H9 (cell line): ENCODE results near the gene PAFAH1B1. TPM values are rescaled to one million over a fixed set of nuclear protein-coding genes. Genes with fewer than 3 reads are reported as not detected.
A peak's percentile ranks its signal among the peaks of the same experiment; 100 is the strongest.

Source experiments
- DNase-seq: peaks from one replicate; pipeline ENCODE4 v3.0.0-alpha.2; 2017
- H2AFZ ChIP-seq: one replicate; pipeline ENCODE4 v1.6.1; 2013; ENCODE audit warnings: mild to moderate bottlenecking, low read length, control low read depth, moderate library complexity
- H2AK5ac ChIP-seq: 2 replicates; pipeline ENCODE4 v1.6.1; 2013; ENCODE audit warnings: low read length, control low read depth, mixed read lengths; ENCODE audit not compliant: insufficient read length
- H2BK120ac ChIP-seq: one replicate; pipeline ENCODE4 v1.6.1; 2013; ENCODE audit warnings: low read depth, mild to moderate bottlenecking, low read length, control low read depth, inconsistent platforms; ENCODE audit not compliant: poor library complexity, severe bottlenecking
- H2BK12ac ChIP-seq: 2 replicates; pipeline ENCODE4 v1.6.1; 2013; ENCODE audit warnings: low read length, control low read depth, mixed read lengths, low read depth; ENCODE audit not compliant: insufficient read length
- H2BK15ac ChIP-seq: 2 replicates; pipeline ENCODE4 v1.6.1; 2013; ENCODE audit warnings: low read depth, low read length, control low read depth
- H2BK20ac ChIP-seq: one replicate; pipeline ENCODE4 v1.6.1; 2013; ENCODE audit warnings: low read depth, mild to moderate bottlenecking, low read length, control low read depth, inconsistent platforms; ENCODE audit not compliant: poor library complexity, severe bottlenecking
- H2BK5ac ChIP-seq: 2 replicates; pipeline ENCODE4 v1.6.1; 2013; ENCODE audit warnings: low read length, control low read depth, mixed read lengths; ENCODE audit not compliant: insufficient read length
- H3K14ac ChIP-seq: 2 replicates; pipeline ENCODE4 v1.6.1; 2013; ENCODE audit warnings: low read length, control low read depth; ENCODE audit not compliant: insufficient read depth
- H3K18ac ChIP-seq: 2 replicates; pipeline ENCODE4 v1.6.1; 2013; ENCODE audit warnings: low read depth, mild to moderate bottlenecking, mixed read lengths, low read length, control low read depth; ENCODE audit not compliant: insufficient read length
- H3K23ac ChIP-seq: 2 replicates; pipeline ENCODE4 v1.6.1; 2013; ENCODE audit warnings: low read length, control low read depth, mixed read lengths, low read depth; ENCODE audit not compliant: insufficient read length
- H3K23me2 ChIP-seq: 2 replicates; pipeline ENCODE4 v1.6.1; 2013; ENCODE audit warnings: low read depth, mild to moderate bottlenecking, mixed read lengths, low read length, control low read depth; ENCODE audit not compliant: insufficient read length, poor library complexity, severe bottlenecking
- H3K27ac ChIP-seq: 2 replicates; pipeline ENCODE4 v1.5.1; 2013; ENCODE audit warnings: low read length, control low read depth, mixed read lengths, low read depth; ENCODE audit not compliant: insufficient read length
- H3K27me3 ChIP-seq: 2 replicates; pipeline ENCODE4 v1.6.1; 2013; ENCODE audit warnings: low read length, control low read depth, inconsistent platforms; ENCODE audit not compliant: insufficient read depth
- H3K4ac ChIP-seq: 2 replicates; pipeline ENCODE4 v1.6.1; 2013; ENCODE audit warnings: low read depth, mild to moderate bottlenecking, control low read depth, inconsistent platforms, low read length, moderate library complexity
- H3K4me1 ChIP-seq: 2 replicates; pipeline ENCODE4 v1.6.1; 2013; ENCODE audit warnings: low read length, control low read depth, inconsistent platforms; ENCODE audit not compliant: insufficient read depth
- H3K4me2 ChIP-seq: 2 replicates; pipeline ENCODE4 v1.6.1; 2013; ENCODE audit warnings: low read length, control low read depth, mixed read lengths; ENCODE audit not compliant: insufficient read length, insufficient read depth
- H3K56ac ChIP-seq: 2 replicates; pipeline ENCODE4 v1.6.1; 2013; ENCODE audit warnings: low read depth, mild to moderate bottlenecking, mixed read lengths, low read length, control low read depth; ENCODE audit not compliant: insufficient read length
- H3K79me1 ChIP-seq: 2 replicates; pipeline ENCODE4 v1.6.1; 2013; ENCODE audit warnings: low read depth, mild to moderate bottlenecking, moderate library complexity, low read length, control low read depth, inconsistent platforms; ENCODE audit not compliant: insufficient read depth, poor library complexity, severe bottlenecking
- H3K79me2 ChIP-seq: 2 replicates; pipeline ENCODE4 v1.6.1; 2013; ENCODE audit warnings: low read length, control low read depth, inconsistent platforms; ENCODE audit not compliant: insufficient read depth
- H3K9ac ChIP-seq: 2 replicates; pipeline ENCODE4 v1.6.1; 2013; ENCODE audit warnings: low read length, control low read depth, mixed read lengths; ENCODE audit not compliant: insufficient read length; ENCODE audit errors: extremely low read depth
- H3K9me3 ChIP-seq: one replicate; pipeline ENCODE4 v1.6.1; 2013; ENCODE audit warnings: low read depth, low read length, inconsistent platforms; ENCODE audit not compliant: control insufficient read depth
- H3T11ph ChIP-seq: one replicate; pipeline ENCODE4 v1.6.1; 2013; ENCODE audit warnings: mild to moderate bottlenecking, low read length, control low read depth, inconsistent platforms
- H4K20me1 ChIP-seq: one replicate; pipeline ENCODE4 v1.6.1; 2013; ENCODE audit not compliant: control insufficient read depth, insufficient read length, insufficient read depth
- H4K5ac ChIP-seq: 2 replicates; pipeline ENCODE4 v1.6.1; 2013; ENCODE audit warnings: low read depth, mild to moderate bottlenecking, mixed read lengths, low read length, control low read depth; ENCODE audit not compliant: insufficient read length
- H4K8ac ChIP-seq: replicated peaks from 2 replicates; pipeline ENCODE4 v1.6.1; 2013; ENCODE audit warnings: low read length, control low read depth, mixed read lengths, low read depth; ENCODE audit not compliant: insufficient read length
- H4K91ac ChIP-seq: 2 replicates; pipeline ENCODE4 v1.6.1; 2013; ENCODE audit warnings: low read depth, mild to moderate bottlenecking, moderate library complexity, mixed read lengths, low read length, control low read depth; ENCODE audit not compliant: insufficient read length
- H3K27ac Mint-ChIP-seq, 3 experiments: 2 replicates in 2 of 3; 3 replicates in 1 of 3; pipeline ENCODE4 v1.8.0; 2020 to 2021; ENCODE audit warnings: mixed read lengths in 3 of 3, mild to moderate bottlenecking in 1 of 3, moderate library complexity in 1 of 3
- H3K27me3 Mint-ChIP-seq: 2 replicates; pipeline ENCODE4 v1.8.0; 2021; ENCODE audit warnings: low read depth, mild to moderate bottlenecking, moderate library complexity, mixed read lengths
- H3K36me3 Mint-ChIP-seq, 3 experiments: 2 replicates in 2 of 3; 3 replicates in 1 of 3; pipeline ENCODE4 v1.8.0; 2020 to 2021; ENCODE audit warnings: low read depth in 3 of 3, mixed read lengths in 3 of 3; ENCODE audit not compliant: insufficient read depth in 1 of 3
- H3K4me1 Mint-ChIP-seq, 2 experiments: 2 replicates each; pipeline ENCODE4 v1.8.0; 2020; ENCODE audit warnings: mixed read lengths in 2 of 2
- H3K4me3 Mint-ChIP-seq, 2 experiments: 2 replicates in 1 of 2; 3 replicates in 1 of 2; pipeline ENCODE4 v1.8.0; 2020 to 2021; ENCODE audit warnings: mild to moderate bottlenecking in 2 of 2, mixed read lengths in 2 of 2, moderate library complexity in 1 of 2
- H3K9me3 Mint-ChIP-seq, 2 experiments: 2 replicates in 1 of 2; 3 replicates in 1 of 2; pipeline ENCODE4 v1.8.0; 2020; ENCODE audit warnings: mild to moderate bottlenecking in 2 of 2, mixed read lengths in 2 of 2, moderate library complexity in 1 of 2
- WGBS: extraction: QIAGEN DNeasy Blood & Tissue Kit; methylation state at CpG from one replicate; pipeline ENCODE4 v1.1.7; 2013; ENCODE audit warnings: missing lambda C conversion rate, low lambda C conversion rate, mixed read lengths; ENCODE audit not compliant: insufficient read length; ENCODE audit errors: extremely low coverage; 5-methylcytosine and 5-hydroxymethylcytosine counted together
- total RNA-seq: library from RNA; stranded (reverse); gene quantifications from 2 replicates; pipeline ENCODE4 v1.2.1, GENCODE V29; 2021
- TF ChIP-seq, protein P1 (sequence below): fragments of 200-600 bp; sonication (generic); conservative IDR thresholded peaks from 3 replicates; pipeline ENCODE4 v1.8.0; 2021; ENCODE audit warnings: antibody characterized with exemption, mild to moderate bottlenecking

The PAFAH1B1 gene
- total RNA-seq, 1 experiment from 2014 or later, result 134 TPM

DNA sequence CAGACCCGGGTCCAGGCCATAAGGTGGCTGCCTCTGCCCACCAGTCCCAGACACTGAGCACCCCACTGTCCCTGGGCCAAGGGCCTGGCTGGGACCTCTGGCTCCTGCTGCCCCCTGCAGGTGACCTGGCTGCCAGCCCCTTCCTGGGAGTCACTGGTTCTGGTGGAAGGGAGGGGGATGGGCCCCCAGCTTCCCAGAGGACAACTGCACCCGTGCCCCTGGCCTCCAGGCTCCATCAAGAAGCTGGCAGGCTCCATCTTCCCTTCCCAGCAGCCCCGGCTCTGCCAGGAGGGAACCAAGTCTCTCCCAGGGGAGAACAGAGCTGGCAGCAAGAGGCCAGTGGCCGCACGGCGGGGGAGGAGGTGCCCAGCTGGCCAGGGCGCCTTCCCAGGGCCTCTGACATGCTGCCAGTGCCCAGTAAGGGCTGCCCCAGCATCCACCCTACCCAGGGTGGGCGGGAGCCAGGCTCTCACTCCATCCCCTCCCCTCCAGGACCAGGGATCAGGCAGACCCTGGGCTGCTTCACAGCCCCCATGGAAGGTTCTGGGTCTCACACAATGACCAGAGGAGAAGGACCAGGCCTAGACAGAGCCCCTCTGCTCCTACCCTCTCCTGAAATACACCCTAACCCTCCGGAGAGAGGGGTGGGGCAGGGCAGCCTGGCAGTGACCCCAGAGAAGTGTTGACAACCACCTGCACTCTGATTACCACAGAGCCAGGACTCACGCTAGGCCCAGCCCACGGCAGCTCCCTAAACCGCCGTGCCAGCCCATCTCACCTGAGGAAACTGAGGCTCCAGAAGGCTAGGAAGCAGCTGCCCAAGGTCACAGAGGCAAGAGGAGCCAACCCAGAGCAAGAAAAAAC, 114.5 kb downstream of the PAFAH1B1 start:
- Histone ChIP-seq H3K4ac (no peak overlapping the region), H3K79me2 (peaks cover 17% of the 10 kb centered on the region; the same call in 1 of the 2 replicates), H3K27me3 (no peaks in the 10 kb centered on the region; the same call in 1 of the 2 replicates), H3K9ac (no peak overlapping the region), H4K91ac (no peak overlapping the region), H2BK5ac (no peak overlapping the region), H2AK5ac (no peak overlapping the region), H2AFZ (no peak overlapping the region), H3K56ac (no peak overlapping the region), H4K8ac (no peak overlapping the region), H4K5ac (no peak overlapping the region), H3K27ac (no peak overlapping the region), H3K18ac (no peak overlapping the region), H2BK120ac (no peak overlapping the region), H2BK15ac (no peak overlapping the region), H3K9me3 (no peaks in the 10 kb centered on the region), H4K20me1 (no peaks in the 10 kb centered on the region), H2BK20ac (no peak overlapping the region), H3K14ac (no peak overlapping the region), H3K79me1 (no peaks in the 10 kb centered on the region), H3K4me2 (no peak overlapping the region), H3K23ac (no peak overlapping the region), H3K23me2 (peaks cover 13% of the 10 kb centered on the region), H2BK12ac (no peak overlapping the region), H3K4me1 (peaks cover 4% of the 10 kb centered on the region; the same call in 1 of the 2 replicates), H3T11ph (no peak overlapping the region)
- Mint-ChIP-seq H3K9me3 (no peaks in the 10 kb centered on the region; a peak in 1 of 5 replicates), H3K4me3 (no peak overlapping the region), H3K27me3 (peaks cover 16% of the 10 kb centered on the region), H3K4me1 (peaks cover 47 to 61% of the 10 kb centered on the region in 2 experiments), H3K36me3 (peaks cover 0 to 19% (median 7%) of the 10 kb centered on the region in 3 experiments; a peak in 4 of 7 replicates), H3K27ac (peak overlapping the region in 1 of 3 experiments; percentile 89; a peak in 1 of 7 replicates)
- DNase-seq, result peak; percentile 82
- no CpG with 5 or more reads among the region's 13 CpGs for WGBS
- TF ChIP-seq, protein P1, sequence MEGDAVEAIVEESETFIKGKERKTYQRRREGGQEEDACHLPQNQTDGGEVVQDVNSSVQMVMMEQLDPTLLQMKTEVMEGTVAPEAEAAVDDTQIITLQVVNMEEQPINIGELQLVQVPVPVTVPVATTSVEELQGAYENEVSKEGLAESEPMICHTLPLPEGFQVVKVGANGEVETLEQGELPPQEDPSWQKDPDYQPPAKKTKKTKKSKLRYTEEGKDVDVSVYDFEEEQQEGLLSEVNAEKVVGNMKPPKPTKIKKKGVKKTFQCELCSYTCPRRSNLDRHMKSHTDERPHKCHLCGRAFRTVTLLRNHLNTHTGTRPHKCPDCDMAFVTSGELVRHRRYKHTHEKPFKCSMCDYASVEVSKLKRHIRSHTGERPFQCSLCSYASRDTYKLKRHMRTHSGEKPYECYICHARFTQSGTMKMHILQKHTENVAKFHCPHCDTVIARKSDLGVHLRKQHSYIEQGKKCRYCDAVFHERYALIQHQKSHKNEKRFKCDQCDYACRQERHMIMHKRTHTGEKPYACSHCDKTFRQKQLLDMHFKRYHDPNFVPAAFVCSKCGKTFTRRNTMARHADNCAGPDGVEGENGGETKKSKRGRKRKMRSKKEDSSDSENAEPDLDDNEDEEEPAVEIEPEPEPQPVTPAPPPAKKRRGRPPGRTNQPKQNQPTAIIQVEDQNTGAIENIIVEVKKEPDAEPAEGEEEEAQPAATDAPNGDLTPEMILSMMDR, result peak; percentile 76
